HCT116 (cell line): Measurements from ENCODE around the gene APLN. TPM values are rescaled to one million over a fixed set of nuclear protein-coding genes. Genes with fewer than 3 reads are reported as not detected.

ENCODE experiments used
- ATAC-seq: fragments of 200-7000 bp; cut with Tn5 transposase; 2 replicates; pipeline ENCODE4 v1.9.1; 2020; ENCODE audit warnings: mild to moderate bottlenecking, moderate library complexity
- BruUV-seq: library from RNA; stranded (reverse); fragments of 400-500 nt; replicated peaks from 2 replicates; lab custom pipeline; 2021; lab: Mats Ljungman, UMichigan
- CTCF ChIA-PET: fragments of 300-600 bp; sonication (Branson Sonifier 250); formaldehyde crosslinking; loops from one replicate; lab custom pipeline; 2021; ENCODE audit warnings: antibody characterized with exemption; lab: Charles Lee
- POLR2A ChIA-PET: fragments of 300-600, 350-600 bp; sonication (Branson Sonifier 250); formaldehyde crosslinking; loops from one replicate; lab custom pipeline; 2021; ENCODE audit warnings: antibody characterized with exemption; lab: Charles Lee
- RAD21 ChIA-PET, 2 experiments: fragments of 300-600 bp; sonication (Branson Sonifier 250); formaldehyde crosslinking; loops; one replicate each; lab custom pipeline; 2023; ENCODE audit warnings: low total read pairs in 2 of 2; ENCODE audit not compliant: uncharacterized antibody in 2 of 2, unreplicated experiment in 2 of 2, low non-redundant PET in 1 of 2; lab: Charles Lee
- DNase-seq: peaks from one replicate; pipeline ENCODE4 v3.0.0-alpha.2; 2010; ENCODE audit warnings: low read depth, low spot score
- H2AFZ ChIP-seq: fragments of 200-600 bp; shearing (Covaris generic), sonication (generic); 2 replicates; pipeline ENCODE4 v1.6.1; 2017; ENCODE audit warnings: low read depth, mixed run types, mixed read lengths, antibody characterized with exemption, low read length; ENCODE audit not compliant: poor library complexity, severe bottlenecking
- H3K27ac ChIP-seq: 2 replicates; pipeline ENCODE4 v1.5.1; 2012; ENCODE audit warnings: low read depth, low read length
- H3K27me3 ChIP-seq: fragments of 200-600 bp; sonication (generic); 2 replicates; pipeline ENCODE4 v1.6.1; 2016; ENCODE audit warnings: mixed run types, low read length, mixed read lengths; ENCODE audit not compliant: insufficient read depth
- H3K36me3 ChIP-seq, 2 experiments: fragments of 200-500 bp in 1 of 2; fragments of 200-600 bp in 1 of 2; sonication (Bioruptor generic) in 1 of 2; sonication (generic) in 1 of 2; 2 replicates each; pipeline versions ENCODE4 v1.5.1 to v1.6.1; 2014 to 2016; ENCODE audit warnings: low read length in 2 of 2, inconsistent platforms in 1 of 2, mixed read lengths in 1 of 2, mixed run types in 1 of 2; ENCODE audit not compliant: insufficient read depth in 2 of 2, control insufficient read depth in 1 of 2
- H3K4me1 ChIP-seq, 2 experiments: fragments of 200-600 bp in 1 of 2; sonication (generic) in 1 of 2; 2 replicates each; pipeline versions ENCODE4 v1.5.1 to v1.6.1; 2012 to 2017; ENCODE audit warnings: low read length in 2 of 2, inconsistent platforms in 1 of 2, mild to moderate bottlenecking in 1 of 2, mixed read lengths in 1 of 2, mixed run types in 1 of 2, moderate library complexity in 1 of 2; ENCODE audit not compliant: insufficient read depth in 2 of 2, control insufficient read depth in 1 of 2
- H3K4me2 ChIP-seq: fragments of 200-600 bp; sonication (generic); 2 replicates; pipeline ENCODE4 v1.6.1; 2017; ENCODE audit warnings: mixed run types, low read length, mixed read lengths
- H3K4me3 ChIP-seq, 2 experiments: fragments of 200-600 bp in 1 of 2; sonication (generic) in 1 of 2; replicated peaks in 1 of 2; 2 replicates each; pipeline ENCODE4 v1.5.1; 2011 to 2016; ENCODE audit warnings: low read length in 2 of 2, control low read depth in 1 of 2, low read depth in 1 of 2, mild to moderate bottlenecking in 1 of 2, mixed read lengths in 1 of 2, mixed run types in 1 of 2
- H3K79me2 ChIP-seq: fragments of 200-600 bp; sonication (generic); 2 replicates; pipeline ENCODE4 v1.6.1; 2017; ENCODE audit warnings: mild to moderate bottlenecking, mixed run types, low read length, moderate library complexity, mixed read lengths; ENCODE audit not compliant: insufficient read depth
- H3K9ac ChIP-seq: fragments of 200-600 bp; sonication (generic); 2 replicates; pipeline ENCODE4 v1.6.1; 2016; ENCODE audit warnings: low read length, mixed read lengths
- H3K9me2 ChIP-seq: fragments of 200-600 bp; sonication (generic), shearing (Covaris generic); 2 replicates; pipeline ENCODE4 v1.6.1; 2017; ENCODE audit warnings: mixed run types, mild to moderate bottlenecking, moderate library complexity; ENCODE audit not compliant: insufficient read depth
- H3K9me3 ChIP-seq, 2 experiments: fragments of 200-500 bp in 1 of 2; fragments of 200-600 bp in 1 of 2; sonication (Bioruptor generic) in 1 of 2; sonication (generic) in 1 of 2; 2 replicates each; pipeline ENCODE4 v1.6.1; 2014 to 2017; ENCODE audit warnings: low read length in 2 of 2, mixed read lengths in 2 of 2, inconsistent platforms in 1 of 2, low read depth in 1 of 2, mild to moderate bottlenecking in 1 of 2, mixed run types in 1 of 2, moderate library complexity in 1 of 2; ENCODE audit not compliant: control insufficient read depth in 1 of 2, insufficient read depth in 1 of 2
- H4K20me1 ChIP-seq: fragments of 200-600 bp; sonication (generic), shearing (Covaris generic); 2 replicates; pipeline ENCODE4 v1.6.1; 2017; ENCODE audit warnings: mixed run types, mild to moderate bottlenecking, moderate library complexity; ENCODE audit not compliant: insufficient read depth
- ATF3 ChIP-seq: IDR thresholded peaks from 2 replicates; pipeline ENCODE4 v1.6.1; 2012
- CBX3 ChIP-seq: IDR thresholded peaks from 2 replicates; pipeline ENCODE4 v1.6.1; 2012; ENCODE audit warnings: low read depth
- EGR1 ChIP-seq: IDR thresholded peaks from 2 replicates; pipeline ENCODE4 v1.6.1; 2012; ENCODE audit warnings: low read depth
- ELF1 ChIP-seq: IDR thresholded peaks from 2 replicates; pipeline ENCODE4 v1.6.1; 2012; ENCODE audit warnings: low read depth, borderline replicate concordance
- EZH2 ChIP-seq: fragments of 200-600 bp; sonication (generic); IDR thresholded peaks from 2 replicates; pipeline ENCODE4 v1.6.1; 2017; ENCODE audit warnings: antibody characterized with exemption, mixed run types
- EZH2phosphoT487 ChIP-seq: fragments of 200-600 bp; IDR thresholded peaks from 2 replicates; pipeline ENCODE4 v1.6.1; 2018; ENCODE audit warnings: antibody characterized with exemption, borderline replicate concordance
- FOSL1 ChIP-seq: IDR thresholded peaks from 2 replicates; pipeline ENCODE4 v1.6.1; 2012; ENCODE audit warnings: low read depth
- JUND ChIP-seq: IDR thresholded peaks from 2 replicates; pipeline ENCODE4 v1.6.1; 2012
- POLR2A ChIP-seq: IDR thresholded peaks from 2 replicates; pipeline ENCODE4 v1.7.0; 2011; ENCODE audit warnings: borderline replicate concordance; ENCODE audit not compliant: insufficient read depth, insufficient read length; ENCODE audit errors: extremely low read depth
- POLR2AphosphoS5 ChIP-seq: IDR thresholded peaks from 2 replicates; pipeline ENCODE4 v1.6.1; 2011; ENCODE audit warnings: mild to moderate bottlenecking, low read depth, low read length, moderate library complexity
- RAD21 ChIP-seq: IDR thresholded peaks from 2 replicates; pipeline ENCODE4 v1.6.1; 2012; ENCODE audit warnings: low read depth, mild to moderate bottlenecking
- REST ChIP-seq: IDR thresholded peaks from 2 replicates; pipeline ENCODE4 v1.6.1; 2012; ENCODE audit warnings: low read depth
- SIN3A ChIP-seq: IDR thresholded peaks from 2 replicates; pipeline ENCODE4 v1.6.1; 2012; ENCODE audit warnings: low read depth
- SP1 ChIP-seq: IDR thresholded peaks from 2 replicates; pipeline ENCODE4 v1.6.1; 2012; ENCODE audit warnings: low read depth
- SRF ChIP-seq: IDR thresholded peaks from 2 replicates; pipeline ENCODE4 v1.6.1; 2012; ENCODE audit warnings: low read depth
- TCF7L2 ChIP-seq: IDR thresholded peaks from 2 replicates; pipeline ENCODE4 v1.7.0; 2011; ENCODE audit warnings: borderline replicate concordance, inconsistent platforms; ENCODE audit not compliant: insufficient read depth, insufficient read length; ENCODE audit errors: extremely low read depth
- ZNF274 ChIP-seq: fragments of 200-500 bp; sonication (Bioruptor generic); IDR thresholded peaks from 2 replicates; pipeline ENCODE4 v1.6.1; 2014; ENCODE audit warnings: mild to moderate bottlenecking, low read depth, low read length, inconsistent platforms
- intact Hi-C: fragments of 100-400 bp; cut with micrococcal nuclease; formaldehyde crosslinking; loops from 2 replicates; pipeline ENCODE4 v1.10.0; 2022
- total RNA-seq: library from RNA; stranded (reverse); gene quantifications from one replicate; pipeline ENCODE4 v1.2.1, GENCODE V29; 2021; ENCODE audit not compliant: unreplicated experiment
- TF ChIP-seq, protein P1 (sequence below): IDR thresholded peaks from 2 replicates; pipeline ENCODE4 v1.6.1; 2012

The APLN gene
- total RNA-seq, 1 experiment from 2014 or later: 0.22 TPM

GRCh38 chrX:129648514-129649267 lies 6.1 kb downstream of the APLN start (continued):
- TF ChIP-seq ZNF274: no peak
- no peak for TF ChIP-seq TCF7L2
- TF ChIP-seq CBX3: no peak
- no peak for TF ChIP-seq POLR2AphosphoS5
- no peak for TF ChIP-seq EGR1
- TF ChIP-seq ATF3: no peak
- TF ChIP-seq POLR2A: no peak
- no peak for TF ChIP-seq SIN3A
- TF ChIP-seq SRF: no peak
- TF ChIP-seq RAD21: no peak
- TF ChIP-seq, all 23 proteins: peak for 0

GRCh38 chrX:129647418-129648410 lies 7.0 kb downstream of the APLN start:
- DNase-seq (no peak), ATAC-seq (no peak)
- Histone ChIP-seq H2AFZ (no peak overlapping the region), H3K27me3 (no peaks in the 10 kb centered on the region), H3K27ac (no peak overlapping the region), H4K20me1 (no peaks in the 10 kb centered on the region), H3K4me1 (no peaks in the 10 kb centered on the region), H3K9me3 (no peaks in the 10 kb centered on the region), H3K79me2 (no peaks in the 10 kb centered on the region), H3K9ac (no peak overlapping the region), H3K9me2 (no peaks in the 10 kb centered on the region), H3K4me2 (no peak overlapping the region), H3K36me3 (no peaks in the 10 kb centered on the region), H3K4me3 (no peak overlapping the region)
- intact Hi-C loops: no loop called here
- ChIA-PET RAD21 (no interaction called here), CTCF (no interaction called here), POLR2A (no interaction called here)
- TF ChIP-seq CBX3: no peak
- TF ChIP-seq POLR2AphosphoS5: no peak
- TF ChIP-seq SP1: no peak
- TF ChIP-seq RAD21: no peak
- no peak for TF ChIP-seq TCF7L2
- no peak for TF ChIP-seq ELF1
- TF ChIP-seq REST: no peak
- TF ChIP-seq EZH2: no peak
- TF ChIP-seq, protein P1, sequence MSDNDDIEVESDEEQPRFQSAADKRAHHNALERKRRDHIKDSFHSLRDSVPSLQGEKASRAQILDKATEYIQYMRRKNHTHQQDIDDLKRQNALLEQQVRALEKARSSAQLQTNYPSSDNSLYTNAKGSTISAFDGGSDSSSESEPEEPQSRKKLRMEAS: no peak
- no peak for TF ChIP-seq FOSL1
- no peak for TF ChIP-seq ZNF274
- no peak for TF ChIP-seq EZH2phosphoT487
- TF ChIP-seq JUND: no peak
- no TSS peak for BruUV-seq
